NK-92 (cell line): ENCODE results near the gene WDR45B.

ENCODE experiments used
- DNase-seq: peaks from one replicate; lab custom pipeline; 2025; ENCODE audit not compliant: unreplicated experiment; lab: John Stamatoyannopoulos, UW

WDR45B gene

DNA sequence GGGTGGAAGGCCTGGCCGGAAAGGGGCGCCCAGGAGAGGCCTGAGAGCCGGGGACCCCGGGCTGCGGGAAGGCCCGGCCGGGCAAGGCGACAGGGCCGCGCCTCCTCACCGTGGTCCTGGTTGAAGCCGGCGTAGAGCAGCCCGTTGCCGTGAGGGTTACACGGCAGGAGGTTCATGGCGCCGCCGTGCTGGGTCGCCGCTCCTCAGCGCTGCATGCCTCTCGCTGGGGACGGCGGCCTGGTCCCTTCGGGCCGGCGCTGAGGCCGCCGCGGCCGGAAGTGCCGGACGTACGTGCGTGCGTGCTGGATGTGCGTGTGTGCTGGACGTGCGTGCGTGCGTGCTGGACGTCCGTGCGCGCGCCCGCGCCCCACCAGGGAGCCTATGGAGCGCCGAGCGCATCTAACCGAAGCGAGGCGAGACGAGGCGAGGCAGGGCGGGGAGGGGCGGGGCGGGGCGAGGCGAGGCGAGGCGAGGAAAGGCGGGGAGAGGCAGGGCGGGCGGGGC is at the start of gene WDR45B:
Gene WDR45B, minus strand, starts transcription at position 280 of the 504 bp plus-strand sequence. Its CDS starts 104 bp downstream, at position 176.
- DNase-seq, result peak; percentile 61

DNA sequence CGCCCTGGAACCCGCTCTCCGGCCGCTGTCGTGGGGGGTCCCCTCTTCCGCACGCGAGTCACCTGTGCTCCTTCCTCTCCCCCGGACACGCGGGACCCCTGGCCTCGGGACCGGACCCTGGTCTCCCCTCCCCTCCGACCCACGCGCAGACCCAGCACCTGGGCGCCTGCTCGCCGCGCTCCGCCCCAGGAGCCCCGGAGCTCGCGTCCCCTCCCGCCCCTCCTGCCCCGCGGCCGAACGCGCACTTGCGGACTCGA is 49.5 kb upstream of the WDR45B start:
- no peak for DNase-seq

DNA sequence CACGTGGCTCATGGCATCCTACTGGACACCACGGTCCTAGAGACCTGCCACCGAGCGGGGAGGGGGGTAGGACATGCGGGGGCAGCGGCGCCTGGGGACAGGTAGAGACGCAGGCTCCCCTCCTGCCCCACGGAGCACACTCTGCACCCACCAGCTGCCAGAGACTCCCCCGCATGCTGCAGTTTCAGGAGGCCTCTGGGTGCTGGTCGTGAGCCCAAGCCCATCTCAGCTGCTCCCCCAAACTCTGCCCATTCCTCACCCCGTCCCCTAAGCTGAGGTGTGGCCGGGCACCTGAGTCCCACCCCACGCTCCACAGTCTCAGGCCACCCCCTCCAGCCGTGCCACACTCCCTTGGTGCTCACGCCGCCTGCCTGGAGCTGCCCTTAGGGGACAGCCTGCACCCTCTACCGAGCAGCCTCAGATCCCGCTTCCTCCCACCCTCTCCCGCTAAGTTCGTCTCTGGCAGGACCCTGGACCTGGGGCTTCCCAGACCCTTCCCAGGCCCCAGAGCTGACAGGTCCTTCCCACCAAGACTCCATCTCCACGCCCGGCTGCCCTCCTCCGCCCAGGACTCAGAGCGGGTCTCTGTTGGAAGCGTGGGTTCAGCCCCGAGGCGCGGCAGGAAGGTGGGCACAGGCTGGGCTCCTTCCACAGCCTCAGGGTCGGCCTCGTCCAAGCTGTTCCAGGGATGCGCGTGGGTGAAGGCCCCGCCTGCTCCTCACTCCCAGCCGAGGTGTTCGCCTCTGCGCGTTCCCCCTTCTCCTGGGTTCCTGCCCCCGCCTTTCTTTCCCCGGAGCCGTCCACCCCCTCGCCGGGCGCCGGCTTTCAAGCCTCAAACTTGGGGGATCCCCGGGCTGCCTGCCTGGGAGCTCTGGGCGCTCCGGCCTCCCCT is 48.9 kb upstream of the WDR45B start:
- DNase-seq, result no peak

DNA sequence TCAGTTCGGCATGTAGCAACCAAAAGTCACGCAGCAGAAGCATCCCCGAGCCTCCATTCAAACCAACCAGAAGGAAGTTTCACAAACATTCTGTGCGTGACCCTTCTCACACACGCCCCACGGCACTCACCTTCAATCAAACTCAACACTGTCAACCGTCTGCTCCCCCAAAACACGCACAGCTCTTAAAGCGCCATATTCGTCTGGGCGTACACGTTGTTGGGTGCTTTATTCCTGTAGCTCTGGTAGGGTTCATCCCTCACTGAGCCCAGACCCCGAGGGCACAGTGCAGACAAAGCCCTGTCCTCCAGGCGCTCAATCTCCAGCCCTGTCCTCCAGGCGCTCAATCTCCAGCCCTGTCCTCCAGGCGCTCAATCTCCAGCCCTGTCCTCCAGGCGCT is 48.0 kb upstream of the WDR45B start:
- DNase-seq, result no peak

DNA sequence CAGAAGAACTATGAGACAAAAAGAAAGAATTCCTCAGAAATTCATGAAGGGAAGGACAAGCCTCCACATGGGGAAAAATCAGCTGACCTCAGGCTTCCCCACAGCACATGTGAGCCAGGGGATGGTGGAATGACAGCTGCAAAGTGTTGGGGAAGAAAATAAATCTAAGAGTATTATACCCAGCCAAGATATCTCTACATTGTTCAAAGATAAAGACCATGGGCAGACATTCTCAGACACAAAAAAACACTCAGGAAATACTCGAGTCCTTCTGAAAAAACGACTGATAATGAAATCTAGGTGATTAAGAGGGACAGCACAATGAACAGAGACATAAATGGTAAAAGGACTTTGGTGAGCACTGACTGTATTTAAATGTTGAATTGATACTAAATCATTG is 46.4 kb upstream of the WDR45B start:
- DNase-seq, result no peak

DNA sequence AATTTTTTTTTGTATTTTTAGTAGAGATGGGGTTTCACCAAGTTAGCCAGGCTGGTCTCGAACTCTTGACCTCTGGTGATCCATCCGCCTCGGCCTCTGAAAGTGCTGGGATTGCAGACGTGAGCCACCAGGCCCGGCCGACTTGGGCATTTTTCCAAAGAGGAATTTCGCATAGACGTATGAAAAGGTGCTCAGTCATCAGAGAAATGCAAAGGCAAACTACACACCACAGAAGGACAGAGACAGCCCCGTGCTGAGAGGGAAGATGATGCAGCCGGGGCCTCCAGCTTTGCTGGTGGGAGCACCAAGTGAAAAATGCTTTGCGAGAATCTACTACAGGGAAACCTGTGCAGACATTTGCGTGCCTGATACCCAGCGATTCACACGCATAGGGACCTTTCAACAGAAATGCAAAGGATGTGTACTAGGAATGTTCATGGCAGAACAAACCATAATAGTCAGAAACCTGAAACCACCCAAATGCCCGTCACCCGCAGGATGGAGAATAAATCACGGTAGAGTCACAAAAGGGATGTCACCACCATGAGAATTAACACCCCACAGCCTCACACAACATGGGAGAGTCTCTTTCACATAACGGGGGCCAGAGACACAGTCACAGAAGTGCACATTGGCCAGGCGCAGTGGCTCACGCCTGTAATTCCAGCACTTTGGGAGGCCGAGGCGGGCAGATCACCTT is 45.1 kb upstream of the WDR45B start:
- no peak for DNase-seq

DNA sequence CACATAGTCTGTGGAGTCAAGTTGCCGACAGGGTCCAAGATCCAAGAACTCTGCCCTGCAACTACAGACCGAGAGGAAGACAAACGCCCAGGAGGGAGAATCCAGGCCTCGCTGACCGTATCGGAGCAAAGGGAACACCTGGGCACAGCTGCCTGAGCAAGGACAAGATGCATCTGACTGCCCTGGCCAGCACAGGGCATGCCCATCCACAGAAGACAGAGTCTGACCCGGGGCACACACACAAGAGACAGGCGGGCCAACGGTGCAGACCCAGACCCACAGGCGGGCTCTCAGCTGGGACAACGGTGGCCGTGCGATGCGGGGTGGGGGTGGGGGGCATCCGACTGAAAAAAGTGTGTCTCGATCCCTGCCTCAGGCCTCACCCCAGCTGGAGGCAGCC is 44.0 kb upstream of the WDR45B start:
- DNase-seq, result no peak

DNA sequence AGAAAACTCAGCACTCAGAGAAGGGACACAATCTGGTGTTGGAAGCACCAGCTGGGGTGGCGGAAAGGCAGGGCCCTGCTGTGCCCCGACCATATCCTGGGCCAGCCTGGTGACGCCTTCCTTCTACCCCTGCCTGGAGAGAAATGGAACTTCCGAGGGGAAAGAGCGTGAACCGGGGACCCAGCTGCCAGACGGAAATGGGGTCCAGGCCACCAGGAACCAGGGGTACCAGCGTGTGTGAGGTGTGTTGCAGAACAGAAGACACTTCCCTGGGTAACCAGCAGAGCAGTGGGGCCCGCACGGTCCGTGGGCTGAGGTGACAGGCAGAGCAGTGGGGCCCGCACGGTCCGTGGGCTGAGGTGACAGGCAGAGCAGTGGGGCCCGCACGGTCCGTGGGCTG is 43.5 kb upstream of the WDR45B start:
- no peak for DNase-seq

DNA sequence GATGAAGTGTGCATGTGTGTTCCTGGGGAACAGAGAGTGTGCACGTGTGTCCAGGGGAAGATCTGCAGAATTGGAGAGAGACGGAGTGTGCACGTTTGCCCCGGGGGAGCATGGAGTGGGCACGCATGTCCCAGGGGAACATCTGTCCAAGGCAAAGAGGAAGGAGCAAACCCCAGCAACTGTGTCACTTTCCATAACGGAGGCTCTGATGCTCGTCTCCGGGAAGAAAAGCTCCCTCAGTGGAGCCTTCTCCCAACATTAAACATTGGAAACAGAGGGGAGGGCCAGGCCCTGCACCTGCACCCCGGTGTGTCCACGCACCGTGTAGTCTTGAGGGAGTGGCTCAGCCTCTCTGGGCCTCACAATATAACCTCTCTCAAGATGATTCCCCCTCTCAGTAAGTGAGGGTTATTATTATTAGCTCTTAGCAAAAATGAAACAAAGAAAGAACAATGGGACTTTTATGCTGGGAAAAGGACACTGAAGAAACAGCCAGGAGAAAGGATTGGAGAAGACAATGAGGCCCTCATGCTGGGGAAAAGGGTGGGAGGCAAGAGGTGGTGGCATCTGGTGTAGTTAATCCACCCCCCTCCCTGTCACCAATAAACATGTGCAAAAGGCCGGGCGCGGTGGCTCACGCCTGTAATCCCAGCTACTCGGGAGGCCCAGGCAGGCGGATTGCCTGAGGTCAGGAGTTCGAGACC is 42.7 kb upstream of the WDR45B start:
- DNase-seq, result no peak

DNA sequence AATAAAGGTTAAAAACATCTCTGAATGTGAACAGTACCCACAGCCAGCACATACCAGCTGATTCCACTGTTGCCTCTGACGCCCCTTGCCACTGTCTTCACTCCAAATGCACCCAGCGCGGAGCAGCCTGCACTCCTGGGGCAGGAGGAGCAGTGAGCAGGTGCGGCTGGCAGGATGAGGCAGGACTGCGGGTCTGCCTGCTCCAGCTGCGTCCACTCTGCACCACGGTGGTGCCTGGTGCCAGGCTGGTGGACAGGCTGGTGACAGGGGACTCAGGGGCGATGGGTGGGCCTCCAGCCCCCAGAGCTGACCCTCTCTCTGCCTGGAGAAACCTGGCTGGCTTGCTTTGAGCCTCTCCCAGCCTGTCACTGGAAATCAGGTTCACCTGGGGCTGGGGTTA is 40.8 kb upstream of the WDR45B start:
- DNase-seq, result no peak

DNA sequence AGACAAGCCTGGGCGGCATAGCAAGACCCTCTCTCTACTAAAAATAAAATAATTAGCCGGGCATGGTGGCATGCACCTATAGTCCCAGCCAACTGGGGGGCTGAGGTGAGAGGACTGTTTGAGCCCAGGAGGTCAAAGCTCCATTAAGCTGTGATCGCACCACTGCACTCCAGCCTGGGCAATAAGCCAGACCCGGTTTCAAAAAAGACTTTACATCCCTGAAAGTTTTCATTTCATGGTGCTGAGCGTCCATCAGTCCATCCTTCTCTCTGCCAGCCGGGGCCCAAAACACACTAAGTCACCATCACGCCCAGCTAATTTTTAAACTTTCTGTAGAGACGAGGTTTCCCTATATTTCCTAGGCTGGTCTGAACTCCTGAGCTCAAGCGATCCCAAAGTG is 39.6 kb upstream of the WDR45B start:
- DNase-seq, result no peak

DNA sequence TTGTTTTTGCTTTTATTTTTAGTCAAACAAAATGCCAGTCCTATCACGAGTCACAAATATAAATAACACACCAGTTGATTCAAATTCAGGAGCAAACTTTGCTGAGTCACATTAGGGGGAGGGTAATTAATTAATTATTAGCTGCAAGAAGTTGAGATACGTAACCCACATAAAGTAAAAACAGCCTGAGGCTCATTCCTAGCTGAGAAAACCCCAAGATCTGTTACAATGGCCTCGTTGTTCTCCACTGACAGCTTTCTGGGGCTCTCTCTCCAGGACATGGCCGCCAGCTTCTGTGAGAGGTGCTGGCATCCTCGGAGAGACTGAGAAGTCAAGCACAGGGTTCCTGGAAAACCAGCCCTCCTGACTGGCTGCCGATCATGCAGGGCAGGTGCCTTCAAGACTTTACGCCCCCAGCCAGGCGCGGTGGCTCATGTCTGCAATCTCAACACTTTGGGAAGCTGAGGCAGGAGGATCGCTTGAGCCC is 39.2 kb upstream of the WDR45B start:
- DNase-seq, result no peak

DNA sequence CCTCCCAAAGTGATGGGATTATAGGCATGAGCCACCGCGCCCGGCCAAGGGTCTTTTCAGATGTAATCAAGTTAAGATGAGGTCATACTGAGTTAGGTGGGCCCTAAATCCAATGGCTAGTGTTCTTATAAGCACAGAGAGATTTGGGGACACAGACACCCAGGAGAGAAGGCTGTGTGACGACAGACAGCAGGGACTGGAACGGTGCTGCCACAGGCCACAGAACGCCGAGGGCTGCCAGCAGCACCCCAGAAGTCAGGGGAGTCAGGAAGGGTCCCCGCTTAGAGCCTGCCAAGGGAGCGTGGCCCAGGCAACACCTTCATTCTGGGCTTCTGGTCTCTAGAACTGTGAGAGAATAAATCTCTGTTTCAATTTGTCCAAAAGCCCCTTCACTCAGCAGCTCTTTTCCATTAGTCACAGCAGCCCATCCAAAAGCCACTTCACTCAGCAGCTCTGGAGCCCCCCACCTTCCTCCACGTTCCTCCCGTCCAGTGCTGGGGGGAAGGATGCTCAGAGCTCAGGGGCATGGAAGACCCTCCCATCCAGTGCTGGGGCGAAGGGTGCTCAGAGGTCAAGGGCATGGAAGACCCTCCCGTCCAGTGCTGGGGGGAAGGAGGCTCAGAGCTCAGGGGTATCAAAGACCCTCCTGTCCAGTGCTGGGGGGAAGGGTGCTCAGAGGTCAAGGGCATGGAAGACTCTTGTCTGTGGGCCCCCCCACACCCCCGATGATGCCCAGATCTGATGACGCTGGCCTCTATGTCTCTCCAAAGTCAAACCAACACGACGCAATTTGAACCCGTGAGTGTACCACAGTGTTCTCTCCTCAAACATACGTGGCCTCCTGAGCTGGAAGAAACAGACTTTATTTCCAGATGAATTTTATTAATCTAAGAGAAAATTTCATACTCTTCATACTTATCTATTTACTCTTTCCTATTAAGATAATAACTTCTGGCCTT is 38.4 kb upstream of the WDR45B start:
- DNase-seq, result no peak

DNA sequence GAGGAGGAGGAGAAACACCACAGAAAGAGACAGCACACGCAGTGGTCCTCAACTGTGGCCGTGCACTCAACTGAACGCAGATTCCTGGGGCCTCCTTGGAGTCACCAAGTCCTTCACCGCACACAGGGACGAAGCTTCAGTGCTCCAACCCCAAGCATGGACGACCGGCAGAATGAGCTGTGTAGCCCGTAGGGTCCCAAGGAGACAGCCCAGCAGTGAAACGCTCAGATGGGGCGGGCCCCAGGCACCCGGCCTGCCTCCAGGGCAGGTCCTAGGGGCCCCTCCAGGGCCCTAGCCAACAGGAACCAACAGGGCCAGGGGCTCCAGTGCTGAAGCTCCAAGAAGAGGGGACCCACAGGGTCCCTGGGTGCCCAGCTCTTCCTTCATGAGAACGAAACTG is 37.0 kb upstream of the WDR45B start:
- no peak for DNase-seq

DNA sequence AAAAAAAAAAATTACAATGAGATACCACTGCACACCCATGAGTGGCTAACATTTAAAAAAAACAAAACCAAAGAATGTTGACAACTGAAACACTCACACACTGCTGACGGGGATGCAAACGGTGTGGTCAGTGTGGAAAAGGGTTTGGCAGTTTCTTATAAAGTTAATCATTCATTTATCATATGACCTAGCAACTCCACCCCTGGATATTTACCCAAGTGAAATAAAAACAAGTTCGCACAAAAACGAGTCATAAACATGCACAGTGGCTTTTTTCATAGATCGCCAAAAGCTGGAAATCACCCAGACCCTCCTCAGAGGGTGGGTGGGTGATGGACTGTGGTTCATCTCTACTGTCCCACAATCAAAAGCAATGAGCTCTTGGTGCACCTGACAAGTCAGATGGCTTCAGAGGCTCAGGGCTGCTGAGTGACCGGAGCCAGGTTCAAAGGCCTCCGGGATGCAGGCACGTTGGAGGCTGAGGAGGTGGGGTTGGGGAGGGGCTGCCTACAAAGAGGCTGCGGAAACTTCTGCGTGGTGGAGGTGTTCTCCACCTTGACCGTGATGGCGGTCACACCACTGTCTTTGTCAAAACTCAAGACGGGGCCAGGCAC is 36.1 kb upstream of the WDR45B start:
- no peak for DNase-seq

DNA sequence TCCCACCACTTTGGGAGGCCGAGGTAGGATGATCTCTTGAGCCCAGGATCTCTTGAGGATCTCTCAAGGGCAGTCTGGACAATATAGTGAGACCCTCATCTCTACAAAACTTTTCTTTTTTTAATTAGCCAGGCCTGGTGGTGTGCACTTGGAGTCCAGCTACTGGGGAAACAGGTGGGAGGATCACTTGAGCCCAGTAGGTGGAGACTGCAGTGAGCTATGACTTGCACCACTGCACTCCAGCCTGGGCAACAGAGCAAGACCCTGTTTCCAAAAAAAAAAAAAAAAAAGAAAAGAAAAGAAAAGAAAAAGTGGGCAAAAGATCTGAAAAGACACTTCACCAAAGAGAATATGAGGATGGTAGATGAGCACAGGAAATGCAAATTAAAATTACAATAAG is 35.3 kb upstream of the WDR45B start:
- no peak for DNase-seq

DNA sequence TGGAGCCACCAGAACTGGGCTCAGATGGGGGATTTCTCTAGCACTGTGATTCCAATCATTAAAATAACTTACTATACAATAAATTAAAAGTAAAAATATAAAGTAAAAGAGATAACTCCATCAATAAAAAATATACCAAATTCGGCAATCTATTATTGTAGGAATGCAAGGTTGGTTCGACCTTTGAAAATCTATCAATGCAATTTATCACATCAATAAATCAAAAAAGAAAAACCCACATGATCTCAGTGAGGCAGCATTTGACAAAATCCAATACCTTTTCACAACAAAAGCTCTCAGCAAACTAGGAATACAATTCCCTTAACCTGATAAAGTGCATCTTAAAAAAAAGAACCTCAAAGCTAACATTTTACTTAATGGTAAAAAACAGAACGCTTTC is 33.3 kb upstream of the WDR45B start:
- DNase-seq, result no peak

DNA sequence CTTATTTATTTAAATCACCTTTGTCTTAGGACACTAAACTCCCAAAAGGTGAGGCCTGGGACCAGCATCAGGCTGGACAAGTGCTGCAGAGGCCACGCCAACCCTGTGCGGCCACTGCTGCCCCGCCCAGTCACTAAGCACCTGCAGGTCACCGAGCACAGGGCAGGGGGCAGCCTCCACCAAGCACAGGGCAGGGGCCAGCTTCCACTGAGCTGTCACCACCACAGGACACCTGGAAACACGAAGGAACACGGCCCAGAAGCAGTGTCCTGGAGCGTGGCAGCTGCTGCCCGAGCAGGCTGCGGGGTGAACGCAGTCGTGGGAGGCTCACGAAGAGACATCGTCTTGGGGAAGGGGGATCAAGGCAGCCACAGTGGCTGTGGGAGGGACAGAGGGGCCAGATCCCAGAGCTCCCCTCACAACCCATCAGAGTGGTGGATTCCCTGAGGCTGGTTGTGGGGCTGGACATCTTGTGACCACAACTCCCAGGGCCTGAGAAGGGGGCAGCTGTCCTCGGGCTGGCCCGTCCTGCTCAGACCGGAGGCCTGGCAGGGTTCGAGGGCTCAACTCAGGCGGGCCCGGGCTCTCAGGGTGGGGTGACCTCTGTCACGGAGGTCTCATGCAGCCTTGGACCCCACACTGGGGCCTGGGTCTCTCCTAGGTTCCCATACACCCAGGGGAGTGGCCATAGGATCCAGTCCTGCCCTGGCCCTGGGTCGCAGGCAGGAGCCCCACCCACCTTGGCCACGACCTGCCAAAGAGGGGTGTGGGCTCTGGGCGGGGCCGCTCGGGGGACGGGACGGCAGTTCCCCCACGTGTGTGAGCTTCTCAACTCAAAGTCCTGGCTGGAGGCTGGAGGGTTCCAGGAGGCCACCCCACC is 31.6 kb upstream of the WDR45B start:
- DNase-seq, result no peak

DNA sequence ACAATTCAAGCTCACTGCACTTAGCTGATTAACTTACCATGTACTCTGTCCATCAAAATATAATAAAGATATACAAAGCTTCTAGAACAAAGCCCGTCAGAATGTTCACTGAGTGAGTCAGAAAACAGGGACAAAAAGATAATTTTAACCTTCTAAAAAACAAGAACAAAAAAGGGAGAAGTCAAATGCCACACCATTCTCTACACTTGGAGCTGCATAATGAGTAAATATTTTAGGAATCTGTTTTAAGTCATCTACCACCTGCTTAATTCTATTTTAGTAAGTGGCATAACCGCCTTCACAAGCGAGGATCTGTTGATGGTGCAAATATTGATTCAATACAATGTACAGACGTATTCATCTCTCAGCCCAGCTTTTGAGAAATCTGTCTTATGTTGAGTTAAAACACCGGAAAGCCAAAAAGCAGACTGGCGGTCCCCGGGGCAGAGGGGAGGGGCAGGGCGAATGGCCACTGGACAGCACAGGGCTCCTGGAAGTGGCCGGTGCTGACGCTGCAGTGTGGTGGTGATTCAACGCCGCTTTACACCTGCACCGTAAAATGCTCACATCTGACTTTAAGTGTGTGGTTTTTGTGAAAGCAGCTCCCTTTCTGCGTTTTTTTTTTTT is 30.1 kb upstream of the WDR45B start:
- DNase-seq, result no peak
